Smooth muscle cell of the brain vasculature (primary cell): ENCODE data around the gene KERA.
A peak's percentile ranks its signal among the peaks of the same experiment; 100 is the strongest.

Experiments
- DNase-seq: peaks from one replicate; pipeline ENCODE4 v3.0.0-alpha.2; 2012; ENCODE audit warnings: low read depth, low spot score

KERA gene

GRCh38 chr12:91074154-91074709 is 16.4 kb upstream of the KERA start:
- no peak for DNase-seq

- no peak for DNase-seq
Measured at GRCh38 chr12:91073426-91073825, 15.6 kb upstream of the KERA start.

- no peak for DNase-seq
Measured at GRCh38 chr12:91072931-91073330, 15.1 kb upstream of the KERA start.

GRCh38 chr12:91070936-91071335 is 13.1 kb upstream of the KERA start:
- DNase-seq = no peak

GRCh38 chr12:91065396-91065795 is 7.6 kb upstream of the KERA start:
- DNase-seq = no peak

- no peak for DNase-seq
Measured at GRCh38 chr12:91064640-91065039, 6.8 kb upstream of the KERA start.

GRCh38 chr12:91061091-91061490 is 3.3 kb upstream of the KERA start:
- DNase-seq = no peak

- no peak for DNase-seq
Measured at GRCh38 chr12:91059211-91059610, 1.4 kb upstream of the KERA start.

GRCh38 chr12:91058786-91059185 is 962 bp upstream of the KERA start:
- DNase-seq = no peak

- DNase-seq = no peak
Measured at GRCh38 chr12:91056488-91056887, 1.3 kb downstream of the KERA start.

GRCh38 chr12:91055976-91056375 is 1.8 kb downstream of the KERA start:
- DNase-seq = no peak

- DNase-seq = peak; percentile 89
Measured at GRCh38 chr12:91053951-91054715, 3.7 kb downstream of the KERA start.

GRCh38 chr12:91052026-91052425 is 5.8 kb downstream of the KERA start:
- no peak for DNase-seq

- no peak for DNase-seq
Measured at GRCh38 chr12:91044586-91044985, 13.2 kb downstream of the KERA start.

- DNase-seq = no peak
Measured at GRCh38 chr12:91043408-91043807, 14.4 kb downstream of the KERA start.

- DNase-seq = no peak
Measured at GRCh38 chr12:91040096-91040755, 17.6 kb downstream of the KERA start.

- no peak for DNase-seq
Measured at GRCh38 chr12:91037276-91037675, 20.5 kb downstream of the KERA start.

- no peak for DNase-seq
Measured at GRCh38 chr12:91033251-91033650, 24.6 kb downstream of the KERA start.

GRCh38 chr12:91023326-91024004 is 34.4 kb downstream of the KERA start:
- DNase-seq = peak; percentile 21

GRCh38 chr12:91021076-91021475 is 36.7 kb downstream of the KERA start:
- no peak for DNase-seq

- DNase-seq = no peak
Measured at GRCh38 chr12:91019455-91019854, 38.4 kb downstream of the KERA start.

- DNase-seq = no peak
Measured at GRCh38 chr12:91017511-91018263, 40.1 kb downstream of the KERA start.
